HG02588 (cell line): ENCODE data around the gene SET.

ENCODE experiments used
- ATAC-seq: cut with Tn5 transposase; IDR thresholded peaks from one replicate; pipeline ENCODE4 v1.9.1; 2021; ENCODE audit warnings: mild to moderate bottlenecking, moderate library complexity; ENCODE audit not compliant: unreplicated experiment

Gene SET

GRCh38 chr9:128707446-128707845 lies 18.4 kb downstream of the SET start:
- no peak for ATAC-seq

GRCh38 chr9:128712451-128713410 lies 23.7 kb downstream of the SET start:
- no peak for ATAC-seq

GRCh38 chr9:128713411-128713780 lies 24.4 kb downstream of the SET start:
- ATAC-seq, result no peak

- no peak for ATAC-seq
These were observed 25.0 kb downstream of the SET start for GRCh38 chr9:128713941-128714573.

- no peak for ATAC-seq
These were observed 25.8 kb downstream of the SET start for GRCh38 chr9:128714586-128715435.

- no peak for ATAC-seq
These were observed 26.4 kb downstream of the SET start for GRCh38 chr9:128715436-128715750.

- no peak for ATAC-seq
These were observed 27.7 kb downstream of the SET start for GRCh38 chr9:128716581-128717254.

GRCh38 chr9:128718047-128718446 lies 29.0 kb downstream of the SET start:
- no peak for ATAC-seq

- no peak for ATAC-seq
These were observed 29.5 kb downstream of the SET start for GRCh38 chr9:128718475-128718874.

GRCh38 chr9:128719919-128720605 lies 31.0 kb downstream of the SET start:
- ATAC-seq, result no peak

- no peak for ATAC-seq
These were observed 31.9 kb downstream of the SET start for GRCh38 chr9:128720841-128721486.

GRCh38 chr9:128721487-128722010 lies 32.5 kb downstream of the SET start:
- no peak for ATAC-seq

GRCh38 chr9:128722380-128723351 lies 33.6 kb downstream of the SET start:
- ATAC-seq, result no peak

GRCh38 chr9:128723352-128723865 lies 34.4 kb downstream of the SET start:
- ATAC-seq, result no peak

GRCh38 chr9:128723866-128724743 lies 35.1 kb downstream of the SET start, which contains the start of gene ZDHHC12:
ZDHHC12 (minus strand) TSS chr9:128724127; CDS start chr9:128724093, 34 bp downstream.
- ATAC-seq, result peak; percentile 90

- ATAC-seq, result no peak
These were observed 35.8 kb downstream of the SET start for GRCh38 chr9:128724744-128725211.
